Caco-2 (cell line): Measurements from ENCODE around the gene CPZ. TPM values are rescaled to one million over a fixed set of nuclear protein-coding genes. Genes with fewer than 3 reads are reported as not detected.

ENCODE experiments used
- BruUV-seq: library from RNA; stranded (reverse); fragments of 400-500 nt; replicated peaks from 2 replicates; lab custom pipeline; 2021; lab: Mats Ljungman, UMichigan
- CTCF ChIA-PET: fragments of 300-600 bp; sonication (Branson Sonifier 250); formaldehyde crosslinking; loops from one replicate; lab custom pipeline; 2022; ENCODE audit warnings: antibody characterized with exemption; lab: Charles Lee
- POLR2A ChIA-PET: fragments of 300-600 bp; sonication (Branson Sonifier 250); formaldehyde crosslinking; loops from one replicate; lab custom pipeline; 2022; ENCODE audit warnings: antibody characterized with exemption; lab: Charles Lee
- DNase-seq, 2 experiments: peaks; one replicate each; pipeline versions ENCODE4 v3.0.0 to v3.0.0-alpha.2; 2020 to 2022
- H3K27me3 ChIP-seq: replicated peaks from 2 replicates; pipeline ENCODE4 v1.6.0; 2011; ENCODE audit warnings: low read length; ENCODE audit not compliant: control insufficient read depth, insufficient read depth
- H3K36me3 ChIP-seq: 2 replicates; pipeline ENCODE4 v1.5.1; 2011; ENCODE audit warnings: low read length; ENCODE audit not compliant: control insufficient read depth, insufficient read depth
- H3K4me1 ChIP-seq: fragments of 250-450 bp; sonication (Bioruptor Pico); 2 replicates; pipeline ENCODE4 v1.5.1; 2020; ENCODE audit warnings: mild to moderate bottlenecking
- H3K4me3 ChIP-seq: 2 replicates; pipeline ENCODE4 v1.5.1; 2011; ENCODE audit warnings: low read depth, mild to moderate bottlenecking, control low read depth, low read length
- H3K9me3 ChIP-seq: fragments of 250-450 bp; sonication (Bioruptor Pico); 2 replicates; pipeline ENCODE4 v1.5.1; 2020; ENCODE audit warnings: mild to moderate bottlenecking, moderate library complexity
- H3K27ac Mint-ChIP-seq: one replicate; pipeline ENCODE4 v1.8.0; 2022; ENCODE audit warnings: mixed read lengths; ENCODE audit not compliant: unreplicated experiment
- H3K27me3 Mint-ChIP-seq: one replicate; pipeline ENCODE4 v1.8.0; 2022; ENCODE audit warnings: mixed read lengths; ENCODE audit not compliant: insufficient read depth, unreplicated experiment
- H3K36me3 Mint-ChIP-seq: one replicate; pipeline ENCODE4 v1.8.0; 2022; ENCODE audit warnings: mild to moderate bottlenecking, mixed read lengths; ENCODE audit not compliant: insufficient read depth, unreplicated experiment
- H3K4me1 Mint-ChIP-seq: one replicate; pipeline ENCODE4 v1.8.0; 2022; ENCODE audit warnings: low read depth, mixed read lengths; ENCODE audit not compliant: unreplicated experiment
- H3K4me3 Mint-ChIP-seq: one replicate; pipeline ENCODE4 v1.8.0; 2022; ENCODE audit warnings: mild to moderate bottlenecking, moderate library complexity, mixed read lengths; ENCODE audit not compliant: unreplicated experiment
- H3K9me3 Mint-ChIP-seq: one replicate; pipeline ENCODE4 v1.8.0; 2022; ENCODE audit warnings: mixed read lengths; ENCODE audit not compliant: unreplicated experiment
- CTCF ChIP-seq, 2 experiments: fragments of 200-600 bp in 1 of 2; IDR thresholded peaks; 1 replicate in 1 of 2; 2 replicates in 1 of 2; pipeline versions ENCODE4 v1.5.1 to v1.8.0; 2011 to 2022; ENCODE audit warnings: antibody characterized with exemption in 1 of 2, control low read depth in 1 of 2, inconsistent platforms in 1 of 2, low read depth in 1 of 2, low read length in 1 of 2, mild to moderate bottlenecking in 1 of 2, moderate library complexity in 1 of 2; ENCODE audit not compliant: insufficient read depth in 1 of 2, severe bottlenecking in 1 of 2, unreplicated experiment in 1 of 2
- intact Hi-C: fragments of 100-400 bp; cut with micrococcal nuclease; formaldehyde crosslinking; loops from one replicate; pipeline ENCODE4 v1.10.0; 2022; ENCODE audit not compliant: unreplicated experiment
- total RNA-seq: library from RNA; stranded (reverse); gene quantifications from 2 replicates; pipeline ENCODE4 v1.2.3, GENCODE V29; 2022

CPZ gene
- total RNA-seq, 1 experiment from 2014 or later: 7.7 TPM

GRCh38 chr4:8641931-8642650, 49.5 kb downstream of the CPZ start:
- H3K27me3 Mint-ChIP-seq: peaks cover 11% of the 10 kb centered on the region
- no peak overlapping the region for H3K4me3 Mint-ChIP-seq
- no peaks in the 10 kb centered on the region for H3K4me1 Mint-ChIP-seq
- BruUV-seq: no TSS peak
- no peaks in the 10 kb centered on the region for H3K36me3 Mint-ChIP-seq
- Histone ChIP-seq H3K36me3 (no peaks in the 10 kb centered on the region), H3K4me1 (no peaks in the 10 kb centered on the region), H3K9me3 (no peaks in the 10 kb centered on the region), H3K27me3 (no peaks in the 10 kb centered on the region), H3K4me3 (no peak overlapping the region)
- no peak overlapping the region for H3K27ac Mint-ChIP-seq
- intact Hi-C loops: no loop called here
- POLR2A ChIA-PET: no interaction called here
- peak in 1 of 2 experiments; percentile 35 for DNase-seq
- no peak for TF ChIP-seq CTCF (IDR thresholded peaks at IDR 0.05; ENCODE audit: insufficient read depth in 1 of 2, low read depth in 1 of 2, low read length in 1 of 2, severe bottlenecking in 1 of 2, unreplicated experiment in 1 of 2)
- no peaks in the 10 kb centered on the region for H3K9me3 Mint-ChIP-seq
- CTCF ChIA-PET: no interaction called here

- no peaks in the 10 kb centered on the region for H3K4me1 ChIP-seq
- no peaks in the 10 kb centered on the region for H3K9me3 Mint-ChIP-seq
- no peak for TF ChIP-seq CTCF (IDR thresholded peaks at IDR 0.05; ENCODE audit: insufficient read depth in 1 of 2, low read depth in 1 of 2, low read length in 1 of 2, severe bottlenecking in 1 of 2, unreplicated experiment in 1 of 2)
- ChIA-PET CTCF (no interaction called here), POLR2A (no interaction called here)
- H3K4me3 ChIP-seq: no peak overlapping the region
- no peaks in the 10 kb centered on the region for H3K4me1 Mint-ChIP-seq
- H3K36me3 ChIP-seq: no peaks in the 10 kb centered on the region
- intact Hi-C loops: no loop called here
- H3K4me3 Mint-ChIP-seq: no peak overlapping the region
- H3K27ac Mint-ChIP-seq: no peak overlapping the region
- no peaks in the 10 kb centered on the region for H3K36me3 Mint-ChIP-seq
- BruUV-seq: no TSS peak
- no peaks in the 10 kb centered on the region for H3K27me3 ChIP-seq
- DNase-seq: no peak
- no peaks in the 10 kb centered on the region for H3K9me3 ChIP-seq
- peaks cover 11% of the 10 kb centered on the region for H3K27me3 Mint-ChIP-seq
Measured at GRCh38 chr4:8642651-8643321, 50.2 kb downstream of the CPZ start.

GRCh38 chr4:8643441-8643840, 50.9 kb downstream of the CPZ start:
- H3K4me1 ChIP-seq: no peaks in the 10 kb centered on the region
- no peak for TF ChIP-seq CTCF (IDR thresholded peaks at IDR 0.05; ENCODE audit: insufficient read depth in 1 of 2, low read depth in 1 of 2, low read length in 1 of 2, severe bottlenecking in 1 of 2, unreplicated experiment in 1 of 2)
- no peaks in the 10 kb centered on the region for H3K36me3 Mint-ChIP-seq
- no peaks in the 10 kb centered on the region for H3K4me1 Mint-ChIP-seq
- no peaks in the 10 kb centered on the region for H3K9me3 ChIP-seq
- H3K4me3 ChIP-seq: no peak overlapping the region
- no peaks in the 10 kb centered on the region for H3K27me3 ChIP-seq
- no peaks in the 10 kb centered on the region for H3K36me3 ChIP-seq
- no peaks in the 10 kb centered on the region for H3K9me3 Mint-ChIP-seq
- peak in 1 of 2 experiments; percentile 13 for DNase-seq
- ChIA-PET POLR2A (no interaction called here), CTCF (no interaction called here)
- BruUV-seq: no TSS peak
- no peak overlapping the region for H3K27ac Mint-ChIP-seq
- peaks cover 10% of the 10 kb centered on the region for H3K27me3 Mint-ChIP-seq
- no peak overlapping the region for H3K4me3 Mint-ChIP-seq
- intact Hi-C loops: no loop called here
